ENCODE results near the gene OSGEP. TPM values are rescaled to one million over a fixed set of nuclear protein-coding genes. Genes with fewer than 3 reads are reported as not detected.
A peak's percentile ranks its signal among the peaks of the same experiment; 100 is the strongest.

OSGEP gene
- total RNA-seq, 4 donors from 2014 or later, result 22.3 to 41.6 (median 26.6) TPM

DNA sequence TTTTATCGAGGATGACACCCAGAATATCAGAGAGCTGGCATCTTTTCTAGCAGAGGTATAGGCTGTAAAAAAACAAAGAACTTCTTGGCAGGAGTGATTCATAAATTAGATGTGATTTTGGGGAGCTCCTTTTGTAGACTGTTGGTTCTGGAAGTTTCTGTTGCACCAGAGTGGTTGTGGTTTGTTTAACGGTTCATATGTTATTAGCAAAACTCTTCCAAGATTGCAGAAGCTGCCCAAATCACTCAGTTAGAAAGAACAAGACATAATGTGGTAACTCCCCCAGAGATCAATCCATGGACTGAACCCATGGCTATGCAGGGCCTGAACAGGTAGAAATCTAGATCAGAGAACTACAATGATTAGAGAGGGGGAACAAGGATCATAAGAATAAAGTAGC lies 44.0 kb upstream of the OSGEP start:
- 66 to 68% methylated on average over 2 of the region's 2 CpGs for WGBS, 2 donors
- intact Hi-C loops (cut with DNase I), result no loop called here
- Histone ChIP-seq H3K9me3 (no peaks in the 10 kb centered on the region), H3K4me3 (no peak overlapping the region), H3K4me1 (peaks cover 0 to 32% (median 9%) of the 10 kb centered on the region in 3 donors), H3K27me3 (no peaks in the 10 kb centered on the region), H3K27ac (peak overlapping the region in 2 of 4 donors; percentile 5 to 32), H3K36me3 (no peaks in the 10 kb centered on the region)
- TF ChIP-seq POLR2A (IDR thresholded peaks at IDR 0.05), result no peak
- TF ChIP-seq, protein P1, sequence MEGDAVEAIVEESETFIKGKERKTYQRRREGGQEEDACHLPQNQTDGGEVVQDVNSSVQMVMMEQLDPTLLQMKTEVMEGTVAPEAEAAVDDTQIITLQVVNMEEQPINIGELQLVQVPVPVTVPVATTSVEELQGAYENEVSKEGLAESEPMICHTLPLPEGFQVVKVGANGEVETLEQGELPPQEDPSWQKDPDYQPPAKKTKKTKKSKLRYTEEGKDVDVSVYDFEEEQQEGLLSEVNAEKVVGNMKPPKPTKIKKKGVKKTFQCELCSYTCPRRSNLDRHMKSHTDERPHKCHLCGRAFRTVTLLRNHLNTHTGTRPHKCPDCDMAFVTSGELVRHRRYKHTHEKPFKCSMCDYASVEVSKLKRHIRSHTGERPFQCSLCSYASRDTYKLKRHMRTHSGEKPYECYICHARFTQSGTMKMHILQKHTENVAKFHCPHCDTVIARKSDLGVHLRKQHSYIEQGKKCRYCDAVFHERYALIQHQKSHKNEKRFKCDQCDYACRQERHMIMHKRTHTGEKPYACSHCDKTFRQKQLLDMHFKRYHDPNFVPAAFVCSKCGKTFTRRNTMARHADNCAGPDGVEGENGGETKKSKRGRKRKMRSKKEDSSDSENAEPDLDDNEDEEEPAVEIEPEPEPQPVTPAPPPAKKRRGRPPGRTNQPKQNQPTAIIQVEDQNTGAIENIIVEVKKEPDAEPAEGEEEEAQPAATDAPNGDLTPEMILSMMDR (IDR thresholded peaks at IDR 0.05), result no peak
- DNase-seq, result no peak

- H3K36me3 ChIP-seq, result no peaks in the 10 kb centered on the region
- no peaks in the 10 kb centered on the region for H3K27me3 ChIP-seq
- 51 to 57% methylated on average over 7 to 8 of the region's 8 CpGs for WGBS, 2 donors
- intact Hi-C loops (cut with DNase I), result no loop called here
- H3K4me1 ChIP-seq, result peaks cover 8 to 67% (median 9%) of the 10 kb centered on the region in 3 donors
- no peak overlapping the region for H3K4me3 ChIP-seq
- TF ChIP-seq, protein P1 (IDR thresholded peaks at IDR 0.05), result no peak
- TF ChIP-seq POLR2A (IDR thresholded peaks at IDR 0.05), result no peak
- H3K9me3 ChIP-seq, result no peaks in the 10 kb centered on the region
- no peak for DNase-seq
- peak overlapping the region; percentile 70 to 85 (median 78) for H3K27ac ChIP-seq
Measured at GRCh38 chr14:20494935-20495766, 40.5 kb upstream of the OSGEP start.

- 8 to 50% methylated on average over 2 of the region's 2 CpGs for WGBS, 2 donors
- no peak for DNase-seq
- Histone ChIP-seq H3K27ac (peak overlapping the region; percentile 62 to 85 (median 78)), H3K9me3 (no peaks in the 10 kb centered on the region), H3K36me3 (no peaks in the 10 kb centered on the region), H3K27me3 (no peaks in the 10 kb centered on the region), H3K4me1 (peaks cover 9 to 76% (median 11%) of the 10 kb centered on the region in 3 donors), H3K4me3 (no peak overlapping the region)
- no peak for TF ChIP-seq POLR2A (IDR thresholded peaks at IDR 0.05)
- TF ChIP-seq, protein P1 (IDR thresholded peaks at IDR 0.05), result no peak
- intact Hi-C loops (cut with DNase I), result no loop called here
Measured at GRCh38 chr14:20493634-20494033, 39.0 kb upstream of the OSGEP start.

DNA sequence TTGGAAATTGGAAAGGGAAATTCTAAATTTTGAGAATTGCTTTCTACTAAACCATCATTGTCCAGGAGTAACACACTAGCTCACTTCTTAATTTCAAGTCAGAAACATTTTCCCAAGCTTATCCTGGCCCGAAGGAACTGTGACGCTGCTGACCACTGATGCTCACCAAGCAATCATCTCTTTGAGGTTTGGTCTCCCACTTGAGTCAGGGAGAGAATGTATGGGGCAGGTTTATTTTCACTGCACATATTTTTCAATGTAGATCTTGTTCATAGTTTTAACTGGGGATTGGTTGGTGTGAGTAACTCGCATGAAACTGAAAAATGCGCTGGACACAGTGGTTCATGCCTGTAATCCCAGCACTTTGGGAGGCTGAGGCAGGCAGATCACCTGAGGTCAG lies 37.9 kb upstream of the OSGEP start:
- no peaks in the 10 kb centered on the region for H3K27me3 ChIP-seq
- H3K4me1 ChIP-seq, result peaks cover 9 to 75% (median 11%) of the 10 kb centered on the region in 3 donors
- no peak overlapping the region for H3K4me3 ChIP-seq
- 94 to 98% methylated on average over 3 to 4 of the region's 4 CpGs for WGBS, 2 donors
- peak overlapping the region in 3 of 4 donors; percentile 19 to 85 (median 83) for H3K27ac ChIP-seq
- TF ChIP-seq, protein P1 (IDR thresholded peaks at IDR 0.05), result no peak
- intact Hi-C loops (cut with DNase I), result no loop called here
- no peak for DNase-seq
- H3K36me3 ChIP-seq, result no peaks in the 10 kb centered on the region
- H3K9me3 ChIP-seq, result no peaks in the 10 kb centered on the region

- peaks cover 9 to 79% (median 11%) of the 10 kb centered on the region in 3 donors for H3K4me1 ChIP-seq
- no peaks in the 10 kb centered on the region for H3K9me3 ChIP-seq
- no peaks in the 10 kb centered on the region for H3K27me3 ChIP-seq
- no peak for DNase-seq
- H3K27ac ChIP-seq, result peak overlapping the region in 3 of 4 donors; percentile 55 to 82 (median 57)
- TF ChIP-seq, protein P1 (IDR thresholded peaks at IDR 0.05), result no peak
- no peak for TF ChIP-seq POLR2A (IDR thresholded peaks at IDR 0.05)
- no peak overlapping the region for H3K4me3 ChIP-seq
- no peaks in the 10 kb centered on the region for H3K36me3 ChIP-seq
- intact Hi-C loops (cut with DNase I), result no loop called here
- 41 to 62% methylated on average over 6 of the region's 6 CpGs for WGBS, 2 donors
Measured at GRCh38 chr14:20490563-20490962, 36.0 kb upstream of the OSGEP start.

Data from esophagus squamous epithelium (tissue), 5 donors.